ENCODE measurements around the gene ASPA. TPM values are rescaled to one million over a fixed set of nuclear protein-coding genes. Genes with fewer than 3 reads are reported as not detected.

ASPA gene
- total and polyA plus RNA-seq, 2 donors, result 0.18 to 0.57 TPM

DNA sequence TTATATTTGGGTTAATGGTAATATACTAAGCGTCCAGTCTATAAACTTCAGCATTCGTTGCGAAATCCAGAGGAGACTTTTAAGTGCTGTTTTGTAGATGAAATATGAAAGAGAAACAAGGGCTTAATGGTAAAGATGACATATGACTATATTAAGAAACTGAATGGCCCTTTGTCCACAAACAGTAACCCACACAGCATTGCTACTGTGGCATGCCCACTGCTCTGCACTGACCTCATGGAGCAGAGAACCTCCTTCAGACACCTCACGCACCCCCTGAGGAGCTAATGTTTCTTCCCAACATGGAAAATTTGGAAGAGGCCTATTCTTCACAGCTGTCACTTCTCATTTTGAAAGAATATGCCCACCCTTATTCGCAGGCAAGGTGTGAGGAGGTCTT lies 26.7 kb downstream of the ASPA start:
- Histone ChIP-seq H3K4me3 (ENCODE audit: low read length in 2 of 2) (no peak overlapping the region), H3K4me1 (ENCODE audit: control insufficient read depth in 2 of 2, insufficient read depth in 2 of 2, low read length in 2 of 2) (no peaks in the 10 kb centered on the region), H3K27me3 (ENCODE audit: control insufficient read depth in 2 of 2, insufficient read depth in 1 of 2, low read length in 1 of 2) (no peaks in the 10 kb centered on the region), H3K36me3 (ENCODE audit: control insufficient read depth in 2 of 2, insufficient read depth in 2 of 2, low read length in 1 of 2) (no peaks in the 10 kb centered on the region), H3K9me3 (ENCODE audit: control insufficient read depth in 2 of 2, insufficient read depth in 1 of 2, low read length in 1 of 2) (no peaks in the 10 kb centered on the region), H3K27ac (ENCODE audit: low read depth in 1 of 2, low read length in 1 of 2) (no peak overlapping the region)
- WGBS, result 77% methylated on average over 5 of the region's 5 CpGs
- no peak for DNase-seq (ENCODE audit: low read depth in 6 of 9, low spot score in 9 of 9)

DNA sequence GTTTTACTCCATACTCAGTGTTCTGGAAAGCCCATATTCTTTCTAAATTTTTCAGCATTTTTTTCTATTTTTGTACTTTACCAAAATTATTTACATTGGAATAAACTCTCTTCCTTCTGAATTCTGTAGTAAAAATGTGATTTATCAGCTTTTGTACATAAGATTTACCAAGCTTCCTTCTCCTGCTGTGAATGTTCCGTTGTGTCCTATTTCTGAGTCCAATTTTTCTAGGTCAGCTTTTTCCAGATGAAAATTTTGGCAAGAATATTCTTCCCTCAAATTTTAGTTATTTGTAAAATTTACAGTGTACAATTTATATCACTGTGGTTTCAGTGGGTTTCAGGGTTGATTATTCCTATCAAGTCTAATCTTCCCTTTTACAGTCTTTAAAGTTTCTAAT lies 27.5 kb downstream of the ASPA start:
- Histone ChIP-seq H3K27me3 (ENCODE audit: control insufficient read depth in 2 of 2, insufficient read depth in 1 of 2, low read length in 1 of 2) (no peaks in the 10 kb centered on the region), H3K27ac (ENCODE audit: low read depth in 1 of 2, low read length in 1 of 2) (no peak overlapping the region), H3K4me1 (ENCODE audit: control insufficient read depth in 2 of 2, insufficient read depth in 2 of 2, low read length in 2 of 2) (no peaks in the 10 kb centered on the region), H3K9me3 (ENCODE audit: control insufficient read depth in 2 of 2, insufficient read depth in 1 of 2, low read length in 1 of 2) (no peaks in the 10 kb centered on the region), H3K4me3 (ENCODE audit: low read length in 2 of 2) (no peak overlapping the region), H3K36me3 (ENCODE audit: control insufficient read depth in 2 of 2, insufficient read depth in 2 of 2, low read length in 1 of 2) (no peaks in the 10 kb centered on the region)
- no peak for DNase-seq (ENCODE audit: low read depth in 6 of 9, low spot score in 9 of 9)
- 90% methylated on average over 1 of the region's 1 CpG for WGBS

DNA sequence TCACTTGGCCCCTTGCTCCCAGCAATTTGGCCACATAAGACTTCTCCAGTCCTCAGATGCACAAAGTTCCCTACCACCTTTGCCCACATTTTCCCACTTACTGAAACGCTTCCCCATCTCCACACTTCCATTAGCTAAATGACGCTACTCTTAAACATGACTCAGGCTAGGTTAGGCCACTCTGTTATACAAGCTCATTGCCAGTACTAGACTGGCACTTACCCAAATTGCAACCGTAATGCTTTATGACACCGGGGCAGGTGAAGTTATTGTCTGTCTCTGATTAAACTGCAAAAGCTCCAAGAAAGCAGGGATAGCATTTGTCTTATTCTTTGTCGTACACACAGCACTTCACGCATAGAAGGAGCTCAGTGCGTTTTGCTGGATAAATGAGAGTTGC lies 29.2 kb downstream of the ASPA start:
- WGBS, result 90% methylated on average over 7 of the region's 7 CpGs
- H3K9me3 ChIP-seq (ENCODE audit: control insufficient read depth in 2 of 2, insufficient read depth in 1 of 2, low read length in 1 of 2), result no peaks in the 10 kb centered on the region
- no peaks in the 10 kb centered on the region for H3K36me3 ChIP-seq (ENCODE audit: control insufficient read depth in 2 of 2, insufficient read depth in 2 of 2, low read length in 1 of 2)
- H3K4me3 ChIP-seq (ENCODE audit: low read length in 2 of 2), result no peak overlapping the region
- DNase-seq (ENCODE audit: low read depth in 6 of 9, low spot score in 9 of 9), result no peak
- H3K27me3 ChIP-seq (ENCODE audit: control insufficient read depth in 2 of 2, insufficient read depth in 1 of 2, low read length in 1 of 2), result no peaks in the 10 kb centered on the region
- no peak overlapping the region for H3K27ac ChIP-seq (ENCODE audit: low read depth in 1 of 2, low read length in 1 of 2)
- H3K4me1 ChIP-seq (ENCODE audit: control insufficient read depth in 2 of 2, insufficient read depth in 2 of 2, low read length in 2 of 2), result no peaks in the 10 kb centered on the region

DNA sequence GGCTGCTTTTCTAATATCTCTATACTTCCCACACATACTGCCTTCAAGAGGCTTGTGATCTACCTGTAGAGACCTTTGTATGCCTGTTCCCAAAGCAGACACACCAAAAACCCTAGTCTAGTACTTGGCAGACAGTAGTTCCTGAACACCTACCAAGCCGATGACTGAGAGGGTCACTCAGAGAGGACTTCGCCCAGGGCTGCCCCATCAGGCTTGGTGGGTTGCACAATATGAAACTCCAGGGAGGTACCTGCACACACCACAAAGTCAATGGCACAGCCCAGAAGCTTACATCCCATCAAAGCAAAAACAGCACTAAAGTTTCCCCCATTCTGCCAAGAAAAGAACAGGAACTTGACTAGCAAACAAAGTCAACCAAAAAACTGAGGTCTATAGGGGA lies 30.3 kb downstream of the ASPA start:
- H3K27ac ChIP-seq (ENCODE audit: low read depth in 1 of 2, low read length in 1 of 2), result no peak overlapping the region
- no peaks in the 10 kb centered on the region for H3K27me3 ChIP-seq (ENCODE audit: control insufficient read depth in 2 of 2, insufficient read depth in 1 of 2, low read length in 1 of 2)
- WGBS, result 97% methylated on average over 2 of the region's 2 CpGs
- H3K9me3 ChIP-seq (ENCODE audit: control insufficient read depth in 2 of 2, insufficient read depth in 1 of 2, low read length in 1 of 2), result no peaks in the 10 kb centered on the region
- no peak for DNase-seq (ENCODE audit: low read depth in 6 of 9, low spot score in 9 of 9)
- H3K4me3 ChIP-seq (ENCODE audit: low read length in 2 of 2), result no peak overlapping the region
- no peaks in the 10 kb centered on the region for H3K36me3 ChIP-seq (ENCODE audit: control insufficient read depth in 2 of 2, insufficient read depth in 2 of 2, low read length in 1 of 2)
- H3K4me1 ChIP-seq (ENCODE audit: control insufficient read depth in 2 of 2, insufficient read depth in 2 of 2, low read length in 2 of 2), result no peaks in the 10 kb centered on the region

DNA sequence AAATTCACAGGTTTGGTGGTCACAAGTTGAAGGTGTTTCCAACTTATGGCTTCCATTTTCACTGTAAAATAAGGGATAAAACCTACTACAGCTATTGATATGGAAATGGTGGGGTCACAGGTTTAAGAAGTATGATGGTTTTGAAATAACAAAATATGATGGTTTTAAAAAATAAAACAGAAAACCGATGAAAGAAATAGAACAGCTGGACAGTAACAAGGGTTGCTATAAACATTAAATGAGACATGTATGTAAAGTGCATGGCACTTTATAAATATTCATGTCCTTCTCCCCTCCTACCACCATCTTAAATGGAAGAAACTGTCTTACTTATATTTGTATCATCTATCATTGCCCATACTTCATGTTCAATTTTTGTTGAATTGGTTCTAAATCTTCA lies 31.3 kb downstream of the ASPA start:
- H3K27me3 ChIP-seq (ENCODE audit: control insufficient read depth in 2 of 2, insufficient read depth in 1 of 2, low read length in 1 of 2), result no peaks in the 10 kb centered on the region
- no peak overlapping the region for H3K27ac ChIP-seq (ENCODE audit: low read depth in 1 of 2, low read length in 1 of 2)
- H3K36me3 ChIP-seq (ENCODE audit: control insufficient read depth in 2 of 2, insufficient read depth in 2 of 2, low read length in 1 of 2), result no peaks in the 10 kb centered on the region
- no peaks in the 10 kb centered on the region for H3K4me1 ChIP-seq (ENCODE audit: control insufficient read depth in 2 of 2, insufficient read depth in 2 of 2, low read length in 2 of 2)
- H3K4me3 ChIP-seq (ENCODE audit: low read length in 2 of 2), result no peak overlapping the region
- no peak for DNase-seq (ENCODE audit: low read depth in 6 of 9, low spot score in 9 of 9)
- no peaks in the 10 kb centered on the region for H3K9me3 ChIP-seq (ENCODE audit: control insufficient read depth in 2 of 2, insufficient read depth in 1 of 2, low read length in 1 of 2)
- 95% methylated on average over 1 of the region's 1 CpG for WGBS

DNA sequence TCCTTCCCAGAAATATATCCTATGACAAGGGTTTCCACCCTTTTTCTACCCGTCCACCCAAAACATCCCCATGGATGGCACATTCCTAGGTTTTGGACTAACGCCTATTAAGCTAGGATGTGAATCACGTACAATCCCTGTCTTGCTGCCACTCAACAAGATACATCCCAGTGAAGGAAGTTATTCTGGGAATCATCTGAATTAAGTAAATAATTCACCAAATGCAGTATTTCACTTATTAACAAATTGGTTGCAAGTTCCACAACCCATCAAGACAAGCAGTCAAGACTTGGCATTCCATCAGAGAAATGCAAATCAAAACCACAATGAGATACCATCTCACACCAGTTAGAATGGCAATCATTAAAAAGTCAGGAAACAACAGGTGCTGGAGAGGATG lies 32.1 kb downstream of the ASPA start:
- DNase-seq (ENCODE audit: low read depth in 6 of 9, low spot score in 9 of 9), result no peak
- no peaks in the 10 kb centered on the region for H3K36me3 ChIP-seq (ENCODE audit: control insufficient read depth in 2 of 2, insufficient read depth in 2 of 2, low read length in 1 of 2)
- no peaks in the 10 kb centered on the region for H3K27me3 ChIP-seq (ENCODE audit: control insufficient read depth in 2 of 2, insufficient read depth in 1 of 2, low read length in 1 of 2)
- WGBS, result 92% methylated on average over 3 of the region's 3 CpGs
- no peak overlapping the region for H3K27ac ChIP-seq (ENCODE audit: low read depth in 1 of 2, low read length in 1 of 2)
- H3K9me3 ChIP-seq (ENCODE audit: control insufficient read depth in 2 of 2, insufficient read depth in 1 of 2, low read length in 1 of 2), result no peaks in the 10 kb centered on the region
- H3K4me3 ChIP-seq (ENCODE audit: low read length in 2 of 2), result no peak overlapping the region
- H3K4me1 ChIP-seq (ENCODE audit: control insufficient read depth in 2 of 2, insufficient read depth in 2 of 2, low read length in 2 of 2), result no peaks in the 10 kb centered on the region

DNA sequence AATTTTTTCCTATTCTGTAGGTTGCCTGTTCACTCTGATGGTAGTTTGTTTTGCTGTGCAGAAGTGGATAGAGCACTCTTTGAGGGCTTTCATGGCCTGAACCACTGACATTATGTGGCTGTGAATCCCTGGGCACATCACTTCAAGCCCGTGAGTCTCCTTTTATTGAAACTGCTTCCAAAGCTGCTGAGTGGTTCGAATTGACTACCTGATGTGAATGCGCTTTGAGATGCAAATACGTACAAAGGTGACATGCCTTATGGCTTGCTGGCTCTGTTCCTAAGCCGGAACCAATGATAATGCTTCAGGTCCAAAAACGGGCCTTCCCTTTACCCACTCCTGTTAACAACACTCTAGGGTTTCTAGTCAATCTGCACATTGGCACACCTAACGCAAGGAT lies 34.3 kb downstream of the ASPA start:
- 68% methylated on average over 7 of the region's 7 CpGs for WGBS
- H3K27ac ChIP-seq (ENCODE audit: low read depth in 1 of 2, low read length in 1 of 2), result no peak overlapping the region
- no peak overlapping the region for H3K4me3 ChIP-seq (ENCODE audit: low read length in 2 of 2)
- no peaks in the 10 kb centered on the region for H3K36me3 ChIP-seq (ENCODE audit: control insufficient read depth in 2 of 2, insufficient read depth in 2 of 2, low read length in 1 of 2)
- no peaks in the 10 kb centered on the region for H3K27me3 ChIP-seq (ENCODE audit: control insufficient read depth in 2 of 2, insufficient read depth in 1 of 2, low read length in 1 of 2)
- H3K4me1 ChIP-seq (ENCODE audit: control insufficient read depth in 2 of 2, insufficient read depth in 2 of 2, low read length in 2 of 2), result no peaks in the 10 kb centered on the region
- DNase-seq (ENCODE audit: low read depth in 6 of 9, low spot score in 9 of 9), result no peak
- H3K9me3 ChIP-seq (ENCODE audit: control insufficient read depth in 2 of 2, insufficient read depth in 1 of 2, low read length in 1 of 2), result no peaks in the 10 kb centered on the region

DNA sequence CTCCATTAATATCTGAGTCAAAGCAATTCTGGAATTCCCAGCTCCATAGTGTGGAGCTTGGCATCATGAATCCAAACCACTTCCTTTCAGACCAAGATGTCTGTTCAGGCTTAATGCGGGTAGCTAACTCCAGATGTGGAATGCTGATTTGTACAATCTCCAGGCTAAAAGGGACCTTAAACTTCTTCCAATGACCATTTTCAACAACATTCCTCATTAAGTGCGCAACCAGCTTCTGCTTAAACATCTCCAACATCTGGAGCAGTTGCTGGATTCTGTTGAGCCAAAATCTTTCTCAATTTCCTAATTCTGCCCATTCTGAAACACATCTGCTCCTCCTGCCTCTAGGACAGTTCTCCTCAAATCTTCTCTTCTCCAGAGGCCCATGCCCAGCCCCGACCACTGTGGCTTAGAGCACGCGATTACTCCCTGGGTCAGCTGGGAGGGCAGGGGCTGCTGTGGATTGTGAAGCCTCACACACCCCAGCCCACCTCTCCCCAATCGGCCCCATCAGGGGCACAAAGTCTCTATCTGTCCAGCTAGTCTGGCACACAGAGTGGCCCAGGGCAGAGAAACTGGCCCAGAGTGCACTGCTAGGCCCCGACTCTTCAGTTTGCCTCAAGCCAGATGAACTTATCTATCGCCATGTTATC lies 36.2 kb downstream of the ASPA start:
- Histone ChIP-seq H3K27ac (ENCODE audit: low read depth in 1 of 2, low read length in 1 of 2) (no peak overlapping the region), H3K36me3 (ENCODE audit: control insufficient read depth in 2 of 2, insufficient read depth in 2 of 2, low read length in 1 of 2) (no peaks in the 10 kb centered on the region), H3K4me1 (ENCODE audit: control insufficient read depth in 2 of 2, insufficient read depth in 2 of 2, low read length in 2 of 2) (no peaks in the 10 kb centered on the region), H3K4me3 (ENCODE audit: low read length in 2 of 2) (no peak overlapping the region), H3K9me3 (ENCODE audit: control insufficient read depth in 2 of 2, insufficient read depth in 1 of 2, low read length in 1 of 2) (no peaks in the 10 kb centered on the region), H3K27me3 (ENCODE audit: control insufficient read depth in 2 of 2, insufficient read depth in 1 of 2, low read length in 1 of 2) (no peaks in the 10 kb centered on the region)
- WGBS, result 83% methylated on average over 8 of the region's 8 CpGs
- no peak for DNase-seq (ENCODE audit: low read depth in 6 of 9, low spot score in 9 of 9)

DNA sequence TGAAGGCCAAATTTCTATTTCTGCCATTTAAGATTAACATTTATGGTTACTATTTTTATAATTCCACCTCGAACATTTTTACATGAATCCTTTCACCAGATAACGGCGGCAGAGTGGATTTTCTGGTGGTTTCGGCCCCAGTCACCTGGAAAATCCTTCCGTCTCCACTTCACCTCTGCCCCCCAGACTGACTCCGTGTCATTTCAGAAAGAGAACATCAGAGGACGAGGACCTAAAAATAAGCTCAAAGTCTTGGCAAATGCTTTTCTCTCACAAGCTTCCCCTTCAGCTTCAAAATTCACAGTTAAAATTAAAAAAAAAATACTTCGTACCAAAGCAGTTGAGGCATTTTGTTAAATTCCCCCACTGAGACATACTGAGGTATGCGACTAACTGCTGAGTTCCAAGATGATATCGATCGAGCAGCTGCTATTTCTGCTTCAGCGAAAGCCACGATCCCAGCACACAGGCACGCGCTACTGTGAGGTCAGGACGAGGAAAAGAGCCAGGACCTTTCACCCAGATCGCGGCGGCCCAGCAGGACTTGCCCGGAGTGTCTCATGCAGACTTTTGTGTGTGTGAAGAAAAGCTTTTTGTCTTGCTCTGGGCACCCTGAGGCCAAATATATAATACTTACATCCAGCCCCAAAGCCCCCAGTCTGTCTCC lies 36.8 kb downstream of the ASPA start:
- Histone ChIP-seq H3K4me3 (ENCODE audit: low read length in 2 of 2) (no peak overlapping the region), H3K27ac (ENCODE audit: low read depth in 1 of 2, low read length in 1 of 2) (no peak overlapping the region), H3K27me3 (ENCODE audit: control insufficient read depth in 2 of 2, insufficient read depth in 1 of 2, low read length in 1 of 2) (no peaks in the 10 kb centered on the region), H3K4me1 (ENCODE audit: control insufficient read depth in 2 of 2, insufficient read depth in 2 of 2, low read length in 2 of 2) (no peaks in the 10 kb centered on the region), H3K36me3 (ENCODE audit: control insufficient read depth in 2 of 2, insufficient read depth in 2 of 2, low read length in 1 of 2) (no peaks in the 10 kb centered on the region), H3K9me3 (ENCODE audit: control insufficient read depth in 2 of 2, insufficient read depth in 1 of 2, low read length in 1 of 2) (no peaks in the 10 kb centered on the region)
- DNase-seq (ENCODE audit: low read depth in 6 of 9, low spot score in 9 of 9), result no peak
- 86% methylated on average over 20 of the region's 20 CpGs for WGBS
